Vagina (tissue), 2 donors: ENCODE data around the gene GPC5.

Source experiments
- POLR2A ChIP-seq, 2 donors: fragments of 450-650 bp; IDR thresholded peaks; one replicate each; pipeline ENCODE4 v1.6.1; 2017; ENCODE audit warnings: antibody characterized with exemption in 2 of 2, mild to moderate bottlenecking in 2 of 2, moderate library complexity in 2 of 2
- TF ChIP-seq, protein P1 (sequence below), 3 experiments: fragments of 450-650 bp in 2 of 3; fragments of 200-600 bp in 1 of 3; sonication (generic) in 1 of 3; IDR thresholded peaks; one replicate each; pipeline ENCODE4 v1.5.1; 2017 to 2019; ENCODE audit warnings: antibody characterized with exemption in 3 of 3, mild to moderate bottlenecking in 2 of 3, moderate library complexity in 2 of 3

DNA sequence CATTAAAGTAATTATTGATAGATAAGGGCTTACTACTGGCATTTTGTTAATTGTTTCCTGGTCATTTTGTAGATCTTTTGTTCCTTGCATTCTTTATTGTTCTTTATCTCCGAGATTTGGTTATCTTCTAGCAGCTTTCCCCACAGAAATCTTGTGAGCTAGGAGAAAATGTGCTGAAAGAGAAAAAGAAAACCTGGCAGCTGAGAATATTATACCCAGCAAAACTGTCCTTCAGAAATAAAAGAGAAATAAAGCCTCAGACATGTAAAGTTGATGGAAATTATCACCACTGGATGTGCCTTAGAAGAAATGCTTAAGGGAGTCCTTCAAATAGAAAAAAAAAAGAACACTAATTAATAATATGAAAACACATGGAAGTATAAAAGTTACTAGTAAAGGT lies 1363.3 kb downstream of the GPC5 start:
- no peak for TF ChIP-seq POLR2A (IDR thresholded peaks at IDR 0.05)
- TF ChIP-seq, protein P1, sequence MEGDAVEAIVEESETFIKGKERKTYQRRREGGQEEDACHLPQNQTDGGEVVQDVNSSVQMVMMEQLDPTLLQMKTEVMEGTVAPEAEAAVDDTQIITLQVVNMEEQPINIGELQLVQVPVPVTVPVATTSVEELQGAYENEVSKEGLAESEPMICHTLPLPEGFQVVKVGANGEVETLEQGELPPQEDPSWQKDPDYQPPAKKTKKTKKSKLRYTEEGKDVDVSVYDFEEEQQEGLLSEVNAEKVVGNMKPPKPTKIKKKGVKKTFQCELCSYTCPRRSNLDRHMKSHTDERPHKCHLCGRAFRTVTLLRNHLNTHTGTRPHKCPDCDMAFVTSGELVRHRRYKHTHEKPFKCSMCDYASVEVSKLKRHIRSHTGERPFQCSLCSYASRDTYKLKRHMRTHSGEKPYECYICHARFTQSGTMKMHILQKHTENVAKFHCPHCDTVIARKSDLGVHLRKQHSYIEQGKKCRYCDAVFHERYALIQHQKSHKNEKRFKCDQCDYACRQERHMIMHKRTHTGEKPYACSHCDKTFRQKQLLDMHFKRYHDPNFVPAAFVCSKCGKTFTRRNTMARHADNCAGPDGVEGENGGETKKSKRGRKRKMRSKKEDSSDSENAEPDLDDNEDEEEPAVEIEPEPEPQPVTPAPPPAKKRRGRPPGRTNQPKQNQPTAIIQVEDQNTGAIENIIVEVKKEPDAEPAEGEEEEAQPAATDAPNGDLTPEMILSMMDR (IDR thresholded peaks at IDR 0.05) = no peak
